Mucosa of rectum (tissue), 2 donors: Measurements from ENCODE around the gene KAT6B.

ENCODE experiments used
- H3K27ac ChIP-seq, 2 donors: one replicate each; pipeline ENCODE4 v1.7.0; 2013; ENCODE audit warnings: inconsistent platforms in 2 of 2, low read depth in 2 of 2, low read length in 2 of 2
- H3K27me3 ChIP-seq, 2 donors: one replicate each; pipeline ENCODE4 v1.7.0; 2013; ENCODE audit warnings: low read length in 2 of 2; ENCODE audit not compliant: control insufficient read depth in 2 of 2, insufficient read depth in 2 of 2
- H3K36me3 ChIP-seq, 2 donors: one replicate each; pipeline ENCODE4 v1.7.0; 2013; ENCODE audit warnings: low read length in 2 of 2; ENCODE audit not compliant: control insufficient read depth in 2 of 2, insufficient read depth in 2 of 2
- H3K4me1 ChIP-seq, 2 donors: one replicate each; pipeline ENCODE4 v1.7.0; 2013; ENCODE audit warnings: low read length in 2 of 2, mild to moderate bottlenecking in 1 of 2; ENCODE audit not compliant: control insufficient read depth in 2 of 2, insufficient read depth in 2 of 2
- H3K4me3 ChIP-seq, 2 donors: one replicate each; pipeline ENCODE4 v1.7.0; 2013; ENCODE audit warnings: low read length in 2 of 2
- H3K9ac ChIP-seq, 2 donors: one replicate each; pipeline ENCODE4 v1.7.0; 2013; ENCODE audit warnings: low read length in 2 of 2, low read depth in 1 of 2, mild to moderate bottlenecking in 1 of 2
- H3K9me3 ChIP-seq, 2 donors: one replicate each; pipeline ENCODE4 v1.7.0; 2013; ENCODE audit warnings: low read length in 2 of 2; ENCODE audit not compliant: control insufficient read depth in 2 of 2
- donor health status: healthy.
- donor health status: Normal muscosa, but diverticular disease.

The KAT6B gene

GRCh38 chr10:75037171-75038153, 211.1 kb downstream of the KAT6B start:
- Histone ChIP-seq H3K27ac (no peak overlapping the region), H3K4me3 (no peak overlapping the region), H3K36me3 (no peaks in the 10 kb centered on the region), H3K9ac (no peak overlapping the region), H3K9me3 (no peaks in the 10 kb centered on the region), H3K4me1 (no peaks in the 10 kb centered on the region), H3K27me3 (no peaks in the 10 kb centered on the region)

DNA sequence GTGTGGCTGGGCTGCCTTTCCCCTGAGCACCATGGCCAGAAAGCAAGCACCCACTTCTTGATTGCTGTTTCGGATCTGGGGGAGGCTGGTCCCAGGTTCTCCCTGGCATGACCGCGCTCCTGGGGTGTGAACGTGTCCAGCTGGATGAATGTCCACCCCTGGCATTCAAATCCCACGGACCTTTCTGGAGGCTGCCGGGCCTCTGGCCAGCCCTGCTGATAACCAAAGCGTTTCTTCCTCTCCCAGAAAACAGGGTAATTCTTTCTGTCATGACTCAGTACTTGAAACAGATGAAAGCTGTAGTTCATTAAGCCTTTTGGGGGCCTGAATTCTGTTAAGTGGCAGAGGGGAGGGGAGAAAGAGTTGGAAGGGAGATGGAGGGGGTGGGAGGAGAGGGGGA, 211.9 kb downstream of the KAT6B start:
- no peak overlapping the region for H3K9ac ChIP-seq
- H3K4me1 ChIP-seq, result no peaks in the 10 kb centered on the region
- H3K27me3 ChIP-seq, result no peaks in the 10 kb centered on the region
- H3K36me3 ChIP-seq, result no peaks in the 10 kb centered on the region
- no peak overlapping the region for H3K4me3 ChIP-seq
- H3K27ac ChIP-seq, result no peak overlapping the region
- no peaks in the 10 kb centered on the region for H3K9me3 ChIP-seq

DNA sequence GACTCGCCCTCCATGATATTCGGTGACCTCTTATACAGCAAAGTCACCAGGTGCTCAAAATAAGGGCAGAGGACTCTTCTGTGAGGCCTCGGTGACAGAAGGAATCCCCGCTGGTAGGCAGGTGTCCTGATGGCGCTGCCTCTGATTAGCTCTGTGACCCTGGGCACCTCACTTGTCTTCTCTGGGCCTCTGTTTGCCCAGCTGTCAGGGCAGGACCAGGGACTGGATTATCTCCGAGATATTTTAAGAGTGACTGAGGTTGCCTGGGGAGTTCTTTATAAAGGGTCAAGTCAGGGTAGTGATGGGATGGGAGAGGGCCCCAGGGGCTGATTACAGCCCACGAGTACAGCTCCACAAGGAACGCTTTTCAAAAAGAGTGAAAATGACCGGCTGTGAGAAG, 214.2 kb downstream of the KAT6B start:
- no peaks in the 10 kb centered on the region for H3K4me1 ChIP-seq
- H3K9me3 ChIP-seq, result no peaks in the 10 kb centered on the region
- no peak overlapping the region for H3K4me3 ChIP-seq
- no peak overlapping the region for H3K27ac ChIP-seq
- H3K9ac ChIP-seq, result no peak overlapping the region
- H3K27me3 ChIP-seq, result no peaks in the 10 kb centered on the region
- H3K36me3 ChIP-seq, result no peaks in the 10 kb centered on the region

GRCh38 chr10:75042292-75042974, 216.0 kb downstream of the KAT6B start:
- Histone ChIP-seq H3K36me3 (no peaks in the 10 kb centered on the region), H3K27me3 (no peaks in the 10 kb centered on the region), H3K9ac (no peak overlapping the region), H3K4me3 (no peak overlapping the region), H3K4me1 (no peaks in the 10 kb centered on the region), H3K27ac (no peak overlapping the region), H3K9me3 (no peaks in the 10 kb centered on the region)

GRCh38 chr10:75043256-75044131, 217.1 kb downstream of the KAT6B start:
- H3K4me3 ChIP-seq, result no peak overlapping the region
- H3K36me3 ChIP-seq, result no peaks in the 10 kb centered on the region
- H3K27ac ChIP-seq, result no peak overlapping the region
- no peak overlapping the region for H3K9ac ChIP-seq
- H3K4me1 ChIP-seq, result no peaks in the 10 kb centered on the region
- H3K9me3 ChIP-seq, result no peaks in the 10 kb centered on the region
- no peaks in the 10 kb centered on the region for H3K27me3 ChIP-seq

- no peak overlapping the region for H3K4me3 ChIP-seq
- no peaks in the 10 kb centered on the region for H3K9me3 ChIP-seq
- no peaks in the 10 kb centered on the region for H3K4me1 ChIP-seq
- no peaks in the 10 kb centered on the region for H3K27me3 ChIP-seq
- H3K9ac ChIP-seq, result no peak overlapping the region
- no peak overlapping the region for H3K27ac ChIP-seq
- no peaks in the 10 kb centered on the region for H3K36me3 ChIP-seq
Measured at GRCh38 chr10:75048669-75049098, 222.3 kb downstream of the KAT6B start.

DNA sequence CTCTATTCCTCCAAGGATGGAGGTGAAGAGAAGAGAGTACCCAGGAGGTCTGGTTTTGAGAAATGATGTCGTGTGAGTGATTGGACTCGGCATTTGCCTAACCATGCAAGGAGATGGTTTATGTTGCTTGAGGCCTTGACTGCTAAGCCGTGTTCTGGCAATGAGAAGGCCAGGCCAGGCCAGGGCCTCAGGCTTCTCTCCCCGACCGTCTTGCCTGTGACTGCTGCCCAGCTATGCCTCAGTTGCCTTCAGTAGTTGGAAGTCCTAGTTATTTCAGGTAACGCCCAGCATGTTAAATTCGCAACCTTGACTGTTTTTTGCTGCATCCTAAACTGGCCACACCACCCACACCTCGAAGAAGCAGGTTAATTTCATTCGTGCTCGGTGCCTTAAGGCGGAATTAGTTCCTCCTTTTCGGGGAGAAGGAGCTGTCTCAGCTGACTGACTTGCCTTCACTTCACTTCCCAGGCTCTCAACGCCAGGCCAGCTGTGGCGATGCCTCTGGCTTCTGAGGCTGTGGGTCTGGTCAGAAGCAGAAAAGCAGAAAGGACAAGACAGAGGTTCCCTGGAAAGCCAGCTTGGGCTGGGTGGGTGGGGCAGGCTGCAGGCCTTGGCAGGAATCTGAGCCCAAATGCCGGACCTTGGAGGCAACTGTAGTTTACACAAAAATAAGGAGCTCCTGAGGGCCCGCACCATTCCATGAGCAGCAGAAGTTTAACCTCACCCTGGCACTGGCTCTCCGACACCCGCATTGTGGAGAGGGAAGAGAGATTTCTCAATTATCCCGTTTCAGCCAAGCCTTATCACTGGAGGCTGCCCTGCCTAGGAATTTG, 223.1 kb downstream of the KAT6B start:
- H3K27me3 ChIP-seq, result no peaks in the 10 kb centered on the region
- H3K9ac ChIP-seq, result no peak overlapping the region
- no peaks in the 10 kb centered on the region for H3K9me3 ChIP-seq
- H3K36me3 ChIP-seq, result no peaks in the 10 kb centered on the region
- H3K4me1 ChIP-seq, result no peaks in the 10 kb centered on the region
- H3K27ac ChIP-seq, result no peak overlapping the region
- no peak overlapping the region for H3K4me3 ChIP-seq

DNA sequence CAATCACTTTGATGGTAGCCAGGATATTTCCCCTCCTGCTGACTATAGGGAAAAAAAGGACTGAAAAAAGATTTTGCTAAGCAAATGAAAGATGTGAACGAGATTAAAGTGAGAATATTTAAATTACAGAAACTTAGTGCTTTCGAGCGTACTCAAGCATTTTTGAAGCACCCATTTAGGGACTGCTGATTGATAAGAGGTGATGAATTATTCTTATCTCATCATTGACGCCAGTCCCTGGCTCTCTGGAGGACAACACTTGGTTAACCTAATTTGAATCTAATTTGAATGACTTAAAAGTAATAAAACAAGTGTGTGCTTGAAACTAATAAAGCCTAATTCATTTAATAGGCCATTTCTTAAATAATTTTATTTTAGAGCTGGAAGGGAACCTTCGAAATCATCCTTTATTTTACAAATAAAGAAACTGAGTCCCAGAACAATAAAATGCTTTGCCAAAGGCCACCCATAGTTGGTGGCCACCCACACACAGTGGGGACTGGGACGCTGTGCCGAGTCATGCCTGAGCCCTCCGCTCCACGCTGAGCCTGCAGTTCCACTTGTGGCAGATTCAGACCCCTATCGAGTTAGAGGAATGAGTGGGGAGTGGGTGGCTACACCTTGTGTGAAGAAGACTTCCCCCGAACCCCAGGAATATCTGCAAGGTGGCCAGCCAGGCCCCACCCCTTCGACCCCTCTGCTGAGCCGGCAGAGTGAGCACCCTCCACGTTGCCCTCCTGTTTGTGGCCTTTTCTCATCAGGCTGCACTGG, 223.9 kb downstream of the KAT6B start:
- Histone ChIP-seq H3K4me1 (no peaks in the 10 kb centered on the region), H3K27ac (no peak overlapping the region), H3K9ac (no peak overlapping the region), H3K27me3 (no peaks in the 10 kb centered on the region), H3K4me3 (no peak overlapping the region), H3K36me3 (no peaks in the 10 kb centered on the region), H3K9me3 (no peaks in the 10 kb centered on the region)

DNA sequence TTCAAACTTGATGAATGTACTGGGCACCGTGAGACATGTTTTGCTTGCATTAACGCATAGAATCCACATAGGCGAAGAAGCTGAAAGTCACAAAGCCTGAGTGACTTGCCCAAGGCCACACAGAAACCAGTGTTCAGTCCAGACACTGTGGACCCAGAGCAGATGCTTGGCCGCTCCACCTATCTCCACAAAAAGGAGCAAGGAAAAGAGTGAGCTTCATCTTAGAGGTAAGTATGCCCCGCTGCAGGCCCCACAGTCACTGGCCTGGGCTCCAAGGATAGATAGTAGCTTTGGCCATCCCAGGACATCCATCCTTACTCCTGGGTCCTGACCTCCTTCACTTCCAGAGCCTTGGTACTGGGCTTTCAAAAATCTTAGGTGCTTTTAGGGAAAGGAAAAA, 224.9 kb downstream of the KAT6B start:
- Histone ChIP-seq H3K9me3 (no peaks in the 10 kb centered on the region), H3K4me1 (no peaks in the 10 kb centered on the region), H3K4me3 (no peak overlapping the region), H3K9ac (no peak overlapping the region), H3K36me3 (no peaks in the 10 kb centered on the region), H3K27me3 (no peaks in the 10 kb centered on the region), H3K27ac (no peak overlapping the region)
